Measurements from ENCODE around the gene CTSZ. TPM values are rescaled to one million over a fixed set of nuclear protein-coding genes. Genes with fewer than 3 reads are reported as not detected.

Gene CTSZ
- total and polyA plus RNA-seq, 2 experiments from 2014 or later, result 3.7 to 71.3 TPM

- TF ChIP-seq CTCF (IDR thresholded peaks at IDR 0.05; ENCODE audit: low read depth, low read length), result no peak
- no peak for DNase-seq (ENCODE audit: low read depth in 1 of 2, low spot score in 1 of 2)
- no peaks in the 10 kb centered on the region for H3K9me3 ChIP-seq (ENCODE audit: low read depth)
- no peaks in the 10 kb centered on the region for H3K36me3 ChIP-seq
- peaks cover 12% of the 10 kb centered on the region for H3K4me1 ChIP-seq (ENCODE audit: low read depth)
- no peak overlapping the region for H3K27ac ChIP-seq
- no peaks in the 10 kb centered on the region for H3K27me3 ChIP-seq
- H3K4me3 ChIP-seq, result no peak overlapping the region
Measured at GRCh38 chr20:59003836-59004492, 3.1 kb downstream of the CTSZ start.

- Histone ChIP-seq H3K27ac (no peak overlapping the region), H3K27me3 (no peaks in the 10 kb centered on the region), H3K36me3 (no peaks in the 10 kb centered on the region), H3K4me3 (no peak overlapping the region), H3K4me1 (ENCODE audit: low read depth) (peaks cover 12% of the 10 kb centered on the region), H3K9me3 (ENCODE audit: low read depth) (no peaks in the 10 kb centered on the region)
- no peak for DNase-seq (ENCODE audit: low read depth in 1 of 2, low spot score in 1 of 2)
- TF ChIP-seq CTCF (IDR thresholded peaks at IDR 0.05; ENCODE audit: low read depth, low read length), result no peak
Measured at GRCh38 chr20:59002874-59003399, 4.1 kb downstream of the CTSZ start.

- Histone ChIP-seq H3K4me3 (no peak overlapping the region), H3K36me3 (no peaks in the 10 kb centered on the region)
Measured at GRCh38 chr20:59002388-59002787, 4.7 kb downstream of the CTSZ start.

GRCh38 chr20:59001449-59002171 lies 5.4 kb downstream of the CTSZ start:
- peaks cover 3% of the 10 kb centered on the region for H3K36me3 ChIP-seq
- no peaks in the 10 kb centered on the region for H3K9me3 ChIP-seq (ENCODE audit: low read depth)
- TF ChIP-seq CTCF (IDR thresholded peaks at IDR 0.05; ENCODE audit: low read depth, low read length), result no peak
- peaks cover 7% of the 10 kb centered on the region for H3K4me1 ChIP-seq (ENCODE audit: low read depth)
- H3K27me3 ChIP-seq, result no peaks in the 10 kb centered on the region
- no peak overlapping the region for H3K4me3 ChIP-seq
- no peak for DNase-seq (ENCODE audit: low read depth in 1 of 2, low spot score in 1 of 2)
- no peak overlapping the region for H3K27ac ChIP-seq

More at GRCh38 chr20:59002388-59002787, 4.7 kb downstream of the CTSZ start:
- no peaks in the 10 kb centered on the region for H3K27me3 ChIP-seq
- no peaks in the 10 kb centered on the region for H3K9me3 ChIP-seq (ENCODE audit: low read depth)
- no peak for DNase-seq (ENCODE audit: low read depth in 1 of 2, low spot score in 1 of 2)
- no peak overlapping the region for H3K27ac ChIP-seq
- H3K4me1 ChIP-seq (ENCODE audit: low read depth), result peaks cover 10% of the 10 kb centered on the region
- no peak for TF ChIP-seq CTCF (IDR thresholded peaks at IDR 0.05; ENCODE audit: low read depth, low read length)

GRCh38 chr20:59001068-59001448 lies 6.0 kb downstream of the CTSZ start:
- Histone ChIP-seq H3K27ac (no peak overlapping the region), H3K9me3 (ENCODE audit: low read depth) (no peaks in the 10 kb centered on the region)
- no peak for TF ChIP-seq CTCF (IDR thresholded peaks at IDR 0.05; ENCODE audit: low read depth, low read length)

More at GRCh38 chr20:59001068-59001448, 6.0 kb downstream of the CTSZ start:
- peaks cover 2% of the 10 kb centered on the region for H3K4me1 ChIP-seq (ENCODE audit: low read depth)
- DNase-seq (ENCODE audit: low read depth in 1 of 2, low spot score in 1 of 2), result no peak
- no peaks in the 10 kb centered on the region for H3K27me3 ChIP-seq
- H3K36me3 ChIP-seq, result peaks cover 5% of the 10 kb centered on the region
- no peak overlapping the region for H3K4me3 ChIP-seq
